H1 (cell line): ENCODE results near the gene THADA. TPM values are rescaled to one million over a fixed set of nuclear protein-coding genes. Genes with fewer than 3 reads are reported as not detected.

Experiments
- CTCF ChIA-PET: fragments of 300-600 bp; sonication (Branson Sonifier 250); formaldehyde crosslinking; loops from one replicate; lab custom pipeline; 2021; ENCODE audit not compliant: partially characterized antibody; lab: Charles Lee
- POLR2A ChIA-PET: fragments of 300-600 bp; sonication (Branson Sonifier 250); formaldehyde crosslinking; loops from one replicate; lab custom pipeline; 2021; ENCODE audit warnings: inconsistent platforms; ENCODE audit not compliant: partially characterized antibody; lab: Charles Lee
- DNase-seq, 2 experiments: peaks; one replicate each; pipeline versions ENCODE4 v3.0.0 to v3.0.0-alpha.2; 2010 to 2022; ENCODE audit warnings: low spot score in 2 of 2, low read depth in 1 of 2, mixed read lengths in 1 of 2
- FAIRE-seq: peaks from 2 replicates; lab custom pipeline; 2011; peaks lifted over from hg19 to GRCh38; lab: Jason Lieb, UNC
- H2AFZ ChIP-seq: 2 replicates; pipeline ENCODE4 v1.8.1; 2012; ENCODE audit warnings: low read length, inconsistent platforms
- H2AK5ac ChIP-seq: 2 replicates; pipeline ENCODE4 v1.6.1; 2013; ENCODE audit warnings: low read depth, low read length
- H2BK120ac ChIP-seq: replicated peaks from 2 replicates; pipeline ENCODE3; 2013; ENCODE audit warnings: low read depth, low read length, inconsistent platforms
- H2BK12ac ChIP-seq: 2 replicates; pipeline ENCODE4 v1.6.1; 2013; ENCODE audit warnings: low read depth, low read length
- H2BK15ac ChIP-seq: 2 replicates; pipeline ENCODE4 v1.6.1; 2013; ENCODE audit warnings: low read length
- H2BK20ac ChIP-seq: 2 replicates; pipeline ENCODE4 v1.6.1; 2013; ENCODE audit warnings: low read length
- H2BK5ac ChIP-seq: 2 replicates; pipeline ENCODE4 v1.6.1; 2013; ENCODE audit warnings: low read depth, low read length
- H3K14ac ChIP-seq: 2 replicates; pipeline ENCODE4 v1.6.1; 2013; ENCODE audit warnings: inconsistent platforms; ENCODE audit not compliant: insufficient read length
- H3K18ac ChIP-seq: 2 replicates; pipeline ENCODE4 v1.6.1; 2013; ENCODE audit warnings: low read length; ENCODE audit errors: extremely low read depth
- H3K23ac ChIP-seq: 2 replicates; pipeline ENCODE4 v1.6.1; 2013; ENCODE audit warnings: inconsistent platforms; ENCODE audit not compliant: insufficient read length
- H3K23me2 ChIP-seq: 2 replicates; pipeline ENCODE4 v1.6.1; 2013; ENCODE audit warnings: low read depth, low read length
- H3K27ac ChIP-seq: 2 replicates; pipeline ENCODE4 v1.6.1; 2011; ENCODE audit warnings: low read depth, low read length, inconsistent platforms
- H3K27me3 ChIP-seq, 4 experiments: replicated peaks in 1 of 4; 1 replicate in 1 of 4; 2 replicates in 3 of 4; pipeline versions ENCODE4 v1.6.1 to v1.8.1; 2011 to 2013; ENCODE audit warnings: low read length in 3 of 4, mild to moderate bottlenecking in 3 of 4, inconsistent platforms in 2 of 4, mixed read lengths in 2 of 4, moderate library complexity in 1 of 4; ENCODE audit not compliant: control insufficient read depth in 3 of 4, insufficient read depth in 3 of 4; ENCODE audit errors: extremely low read depth in 1 of 4
- H3K36me3 ChIP-seq, 4 experiments: 2 replicates each; pipeline versions ENCODE4 v1.6.1 to v1.8.1; 2011 to 2013; ENCODE audit warnings: mild to moderate bottlenecking in 4 of 4, low read length in 3 of 4, moderate library complexity in 2 of 4, control low read depth in 1 of 4, inconsistent platforms in 1 of 4; ENCODE audit not compliant: insufficient read depth in 4 of 4, control insufficient read depth in 2 of 4
- H3K4ac ChIP-seq: replicated peaks from 2 replicates; pipeline ENCODE3; 2013; ENCODE audit warnings: low read length, low read depth, mixed read lengths, inconsistent platforms; ENCODE audit not compliant: insufficient read length
- H3K4me1 ChIP-seq, 4 experiments: replicated peaks in 1 of 4; 1 replicate in 1 of 4; 2 replicates in 3 of 4; pipeline versions ENCODE4 v1.6.1 to v1.8.1; 2011 to 2013; ENCODE audit warnings: low read length in 3 of 4, inconsistent platforms in 2 of 4, mixed read lengths in 1 of 4; ENCODE audit not compliant: insufficient read depth in 4 of 4, control insufficient read depth in 3 of 4
- H3K4me2 ChIP-seq, 2 experiments: 2 replicates each; pipeline versions ENCODE4 v1.6.1 to v1.8.1; 2011 to 2013; ENCODE audit warnings: low read depth in 2 of 2, low read length in 2 of 2, control low read depth in 1 of 2, inconsistent platforms in 1 of 2, mild to moderate bottlenecking in 1 of 2; ENCODE audit not compliant: insufficient read depth in 1 of 2
- H3K4me3 ChIP-seq, 4 experiments: fragments of 200-600, 300-600 bp in 1 of 4; sonication (generic), shearing (Covaris generic), sonication (Bioruptor Twin) in 1 of 4; 2 replicates each; pipeline versions ENCODE4 v1.5.1 to v1.8.1; 2011 to 2016; ENCODE audit warnings: low read length in 4 of 4, low read depth in 3 of 4, control low read depth in 2 of 4, inconsistent platforms in 2 of 4, mild to moderate bottlenecking in 2 of 4, mixed read lengths in 1 of 4, moderate library complexity in 1 of 4; ENCODE audit not compliant: insufficient read depth in 2 of 4; ENCODE audit errors: extremely low read depth in 1 of 4
- H3K56ac ChIP-seq: replicated peaks from 2 replicates; pipeline ENCODE3; 2013; ENCODE audit warnings: low read depth, mild to moderate bottlenecking, mixed read lengths, low read length, inconsistent platforms; ENCODE audit not compliant: insufficient read length
- H3K79me1 ChIP-seq: 2 replicates; pipeline ENCODE4 v1.6.1; 2013; ENCODE audit warnings: low read depth, low read length, control low read depth
- H3K79me2 ChIP-seq, 2 experiments: 2 replicates each; pipeline versions ENCODE4 v1.6.1 to v1.8.1; 2012 to 2013; ENCODE audit warnings: low read length in 2 of 2, mild to moderate bottlenecking in 2 of 2, inconsistent platforms in 1 of 2; ENCODE audit not compliant: insufficient read depth in 2 of 2, control insufficient read depth in 1 of 2
- H3K9ac ChIP-seq, 4 experiments: replicated peaks in 1 of 4; 1 replicate in 1 of 4; 2 replicates in 3 of 4; pipeline versions ENCODE4 v1.6.1 to v1.8.1; 2011 to 2013; ENCODE audit warnings: low read depth in 3 of 4, low read length in 3 of 4, control low read depth in 2 of 4, mild to moderate bottlenecking in 2 of 4, moderate library complexity in 2 of 4, inconsistent platforms in 1 of 4; ENCODE audit errors: extremely low read depth in 1 of 4
- H3K9me3 ChIP-seq, 2 experiments: 2 replicates each; pipeline versions ENCODE4 v1.6.1 to v1.8.1; 2012 to 2013; ENCODE audit warnings: mild to moderate bottlenecking in 2 of 2, moderate library complexity in 2 of 2, control low read depth in 1 of 2, inconsistent platforms in 1 of 2, low read depth in 1 of 2, low read length in 1 of 2, mixed read lengths in 1 of 2; ENCODE audit not compliant: insufficient read depth in 2 of 2
- H4K20me1 ChIP-seq, 2 experiments: replicated peaks in 1 of 2; 2 replicates each; pipeline versions ENCODE3 to v1.8.1; 2011 to 2013; ENCODE audit warnings: inconsistent platforms in 2 of 2, low read length in 2 of 2, mild to moderate bottlenecking in 1 of 2; ENCODE audit not compliant: insufficient read depth in 2 of 2, control insufficient read depth in 1 of 2
- H4K5ac ChIP-seq: 2 replicates; pipeline ENCODE4 v1.6.1; 2013; ENCODE audit warnings: low read length, low read depth, mixed read lengths, inconsistent platforms; ENCODE audit not compliant: insufficient read length
- H4K8ac ChIP-seq: 2 replicates; pipeline ENCODE4 v1.8.0; 2013; ENCODE audit warnings: mild to moderate bottlenecking, moderate library complexity, low read length, inconsistent platforms; ENCODE audit not compliant: insufficient read depth; ENCODE audit errors: extremely low read depth
- H4K91ac ChIP-seq: replicated peaks from 2 replicates; pipeline ENCODE3; 2013; ENCODE audit warnings: low read length, mixed read lengths, inconsistent platforms; ENCODE audit not compliant: insufficient read length
- BACH1 ChIP-seq: IDR thresholded peaks from 2 replicates; pipeline ENCODE4 v1.6.1; 2012; ENCODE audit warnings: low read length, improper control_type of control experiment
- CBX8 ChIP-seq: fragments of 300-800, 300-1000 bp; sonication (generic); IDR thresholded peaks from 2 replicates; pipeline ENCODE4 v1.7.1; 2016; ENCODE audit warnings: low read depth, low read length, borderline replicate concordance
- CHD2 ChIP-seq: IDR thresholded peaks from 2 replicates; pipeline ENCODE4 v1.6.1; 2012; ENCODE audit warnings: low read length, improper control_type of control experiment
- CREB1 ChIP-seq: IDR thresholded peaks from 2 replicates; pipeline ENCODE4 v1.6.1; 2012; ENCODE audit warnings: inconsistent platforms
- CTBP2 ChIP-seq: IDR thresholded peaks from 2 replicates; pipeline ENCODE4 v1.7.0; 2011; ENCODE audit warnings: borderline replicate concordance, mild to moderate bottlenecking, moderate library complexity, mixed read lengths, low read length; ENCODE audit not compliant: insufficient read depth, insufficient read length
- EGR1 ChIP-seq: IDR thresholded peaks from 2 replicates; pipeline ENCODE4 v1.6.1; 2011; ENCODE audit warnings: low read depth, low read length, borderline replicate concordance
- KDM4A ChIP-seq: IDR thresholded peaks from one replicate; pipeline ENCODE4 v1.7.1; 2012; ENCODE audit warnings: low read depth, mild to moderate bottlenecking, moderate library complexity, low read length, inconsistent platforms; ENCODE audit not compliant: severe bottlenecking
- POU5F1 ChIP-seq: IDR thresholded peaks from 2 replicates; pipeline ENCODE4 v1.6.1; 2011; ENCODE audit warnings: low read depth, mild to moderate bottlenecking, low read length, moderate library complexity
- RBBP5 ChIP-seq: IDR thresholded peaks from 2 replicates; pipeline ENCODE4 v1.7.1; 2012; ENCODE audit warnings: low read depth, mild to moderate bottlenecking, inconsistent platforms, low read length, moderate library complexity, borderline replicate concordance
- SP4 ChIP-seq: IDR thresholded peaks from 2 replicates; pipeline ENCODE4 v1.6.1; 2012; ENCODE audit warnings: low read length, inconsistent platforms
- SUZ12 ChIP-seq: fragments of 200-600 bp; sonication (generic); IDR thresholded peaks from 2 replicates; pipeline ENCODE4 v1.6.1; 2012; ENCODE audit warnings: mild to moderate bottlenecking, inconsistent platforms, low read length, moderate library complexity, mixed read lengths
- TAF7 ChIP-seq: optimal IDR thresholded peaks from 2 replicates; pipeline ENCODE3; 2011; ENCODE audit warnings: low read depth, mild to moderate bottlenecking, inconsistent platforms, low read length, moderate library complexity, borderline replicate concordance
- YY1 ChIP-seq: IDR thresholded peaks from 2 replicates; pipeline ENCODE4 v1.6.1; 2011; ENCODE audit warnings: low read depth, mild to moderate bottlenecking, low read length
- WGBS, 2 experiments: shearing (Covaris generic) in 1 of 2; methylation state at CpG; one replicate each; pipeline versions ENCODE4 v1.1.6 to v1.1.7; 2013 to 2015; ENCODE audit warnings: low lambda C conversion rate in 2 of 2, mixed read lengths in 2 of 2, inconsistent platforms in 1 of 2, low coverage in 1 of 2, missing lambda C conversion rate in 1 of 2; ENCODE audit not compliant: insufficient replicate concordance in 2 of 2, insufficient coverage in 1 of 2, insufficient read length in 1 of 2; ENCODE audit errors: extremely low coverage in 1 of 2, missing lambda C conversion rate in 1 of 2; 5-methylcytosine and 5-hydroxymethylcytosine counted together
- polyA plus RNA-seq, 7 experiments: library from polyadenylated mRNA; depleted of rRNA in 3 of 7; stranded (reverse) in 5 of 7; unstranded in 2 of 7; fragments of >200 nt in 5 of 7; fragments of 200-250 nt in 2 of 7; gene quantifications; 1 replicate in 5 of 7; 2 replicates in 1 of 7; 4 replicates in 1 of 7; pipeline versions ENCODE4 v1.2.1 to v1.2.3, GENCODE V29; 2011 to 2013; ENCODE audit warnings: missing spikeins in 2 of 7, mixed read lengths in 2 of 7
- total RNA-seq: library from RNA; stranded (reverse); fragmentation: NEBNext Ultra II Directional; extraction: Animal tissue kit (Norgen Biotek cat#: 25700); gene quantifications from 2 replicates; pipeline ENCODE4 v1.2.1, GENCODE V29; 2021
- TF ChIP-seq, protein P1 (sequence below): IDR thresholded peaks from 2 replicates; pipeline ENCODE4 v1.6.1; 2012; ENCODE audit warnings: inconsistent platforms

Gene THADA
- total and polyA plus RNA-seq, 2 of the 8 experiments (the other 6 are each of a cell fraction or from before 2014, with no cell fraction given), result 22.4 to 26.8 TPM

DNA sequence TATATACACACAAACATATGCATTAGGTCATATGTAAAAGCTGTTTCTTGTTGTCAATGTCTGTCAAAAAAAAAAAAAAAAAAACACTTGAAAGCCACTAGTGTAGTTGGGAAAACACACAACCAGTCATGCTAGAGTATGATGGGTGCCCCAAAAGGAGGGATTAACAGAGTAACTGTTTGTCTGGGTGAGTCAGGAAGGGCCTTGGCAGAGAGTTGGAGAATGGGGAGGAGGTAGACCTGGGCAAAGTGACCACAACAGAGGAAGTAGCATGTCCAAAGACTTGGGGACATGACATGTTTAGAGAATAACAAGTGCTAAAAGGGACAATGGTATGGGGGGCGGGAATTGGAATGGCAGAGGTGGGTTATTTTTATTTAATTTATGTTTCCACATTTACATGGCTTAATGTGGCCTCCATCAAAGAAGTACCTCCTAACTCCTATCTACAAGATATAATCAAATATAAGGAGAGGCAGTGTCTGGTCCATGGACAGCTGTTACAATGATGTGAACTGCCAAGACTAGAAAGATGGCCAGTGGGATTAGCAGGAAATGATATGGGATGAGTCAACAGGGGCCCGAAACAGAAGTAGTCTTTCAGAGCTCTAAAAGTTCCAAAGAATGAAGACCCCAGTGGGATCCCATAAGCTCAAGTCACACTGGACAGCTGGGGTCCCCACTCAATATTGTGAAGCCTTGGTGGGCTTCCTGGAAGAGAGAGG, 269.6 kb downstream of the THADA start:
- no peak overlapping the region for H2AK5ac ChIP-seq
- POLR2A ChIA-PET, result no interaction called here
- no peaks in the 10 kb centered on the region for H3K23me2 ChIP-seq
- no peak overlapping the region for H4K8ac ChIP-seq
- H3K9ac ChIP-seq, result no peak overlapping the region
- 95% methylated on average over 2 of the region's 2 CpGs; no CpG with 5 or more reads in 1 of the 2 experiments for WGBS, 2 experiments
- H4K91ac ChIP-seq, result no peak overlapping the region
- H2BK5ac ChIP-seq, result no peak overlapping the region
- no peak overlapping the region for H2BK15ac ChIP-seq
- H3K4ac ChIP-seq, result no peak overlapping the region
- H4K5ac ChIP-seq, result no peak overlapping the region
- H3K4me2 ChIP-seq, result no peak overlapping the region
- H2BK120ac ChIP-seq, result no peak overlapping the region
- peaks cover 0 to 3% (median 0%) of the 10 kb centered on the region in 4 experiments; a peak in 4 of 7 replicates for H3K4me1 ChIP-seq
- no peak for FAIRE-seq
- DNase-seq, result no peak
- H2BK20ac ChIP-seq, result no peak overlapping the region
- no peak overlapping the region for H3K23ac ChIP-seq
- H3K56ac ChIP-seq, result no peak overlapping the region
- no peak overlapping the region for H3K18ac ChIP-seq
- H2AFZ ChIP-seq, result no peak overlapping the region
- H3K36me3 ChIP-seq, result no peaks in the 10 kb centered on the region
- no peak overlapping the region for H3K4me3 ChIP-seq
- H2BK12ac ChIP-seq, result no peak overlapping the region
- CTCF ChIA-PET, result interaction anchor here (0.6 to 1.6 kb wide), 5 partner anchors 63 to 168 kb away, joined by 3 to 4 read pairs (median 3); no protein-coding TSS in a partner anchor
- no peaks in the 10 kb centered on the region for H3K9me3 ChIP-seq
- no peak overlapping the region for H3K14ac ChIP-seq
- no peaks in the 10 kb centered on the region for H3K79me2 ChIP-seq
- no peak overlapping the region for H3K27ac ChIP-seq
- no peaks in the 10 kb centered on the region for H3K79me1 ChIP-seq
- H3K27me3 ChIP-seq, result no peaks in the 10 kb centered on the region
- no peaks in the 10 kb centered on the region for H4K20me1 ChIP-seq
- TF ChIP-seq BACH1, result no peak
- no peak for TF ChIP-seq CHD2
- no peak for TF ChIP-seq POU5F1
- TF ChIP-seq, protein P1, sequence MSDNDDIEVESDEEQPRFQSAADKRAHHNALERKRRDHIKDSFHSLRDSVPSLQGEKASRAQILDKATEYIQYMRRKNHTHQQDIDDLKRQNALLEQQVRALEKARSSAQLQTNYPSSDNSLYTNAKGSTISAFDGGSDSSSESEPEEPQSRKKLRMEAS, result no peak
- TF ChIP-seq SP4, result no peak
- TF ChIP-seq CBX8, result no peak
- TF ChIP-seq EGR1, result no peak
- no peak for TF ChIP-seq TAF7
- no peak for TF ChIP-seq SUZ12
- TF ChIP-seq YY1, result no peak
- no peak for TF ChIP-seq CTBP2
- TF ChIP-seq CREB1, result no peak
- TF ChIP-seq RBBP5, result no peak
- no peak for TF ChIP-seq KDM4A
